B cell (primary cell): ENCODE data around the gene CNRIP1.

Experiments used
- CTCF ChIP-seq: fragments of 200-600 bp; IDR thresholded peaks from one replicate; pipeline ENCODE4 v1.8.0; 2022; ENCODE audit warnings: antibody characterized with exemption, mild to moderate bottlenecking
- EZH2 ChIP-seq: IDR thresholded peaks from 2 replicates; pipeline ENCODE4 v1.6.1; 2012; ENCODE audit warnings: borderline replicate concordance, low read depth, mild to moderate bottlenecking, moderate library complexity, low read length; ENCODE audit not compliant: insufficient read depth, poor library complexity, severe bottlenecking

DNA sequence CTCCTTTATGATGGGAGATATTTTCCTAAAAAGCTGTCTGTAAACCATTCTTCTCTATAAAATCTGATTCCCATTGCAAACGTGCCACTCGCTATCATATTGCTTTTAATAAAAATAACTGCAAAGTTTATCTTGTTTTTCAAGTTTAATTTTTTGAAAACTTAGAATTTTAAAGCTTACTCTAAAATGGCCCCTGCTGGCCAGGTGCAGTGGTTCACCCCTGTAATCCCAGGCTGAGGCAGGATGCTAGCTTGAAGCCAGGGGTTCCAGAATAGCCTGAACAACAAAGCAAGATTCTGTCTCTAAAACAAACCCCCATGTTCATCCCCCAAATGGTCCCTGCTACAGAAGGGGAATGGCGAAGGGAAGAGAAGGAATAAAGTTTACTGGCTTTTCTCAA is 25.6 kb downstream of the CNRIP1 start:
- TF ChIP-seq EZH2 (no peak), CTCF (no peak)
